Subcutaneous abdominal adipose tissue (tissue), 5 donors: ENCODE results near the gene MANBA.

Experiments used
- H3K27ac ChIP-seq: one replicate; pipeline ENCODE4 v1.7.0; 2013; ENCODE audit warnings: low read depth, mild to moderate bottlenecking, inconsistent platforms, low read length, moderate library complexity
- H3K27me3 ChIP-seq, 5 donors: one replicate each; pipeline ENCODE4 v1.7.0; 2013; ENCODE audit warnings: low read length in 5 of 5, inconsistent platforms in 1 of 5; ENCODE audit not compliant: control insufficient read depth in 5 of 5, insufficient read depth in 4 of 5
- H3K36me3 ChIP-seq, 5 donors: one replicate each; pipeline ENCODE4 v1.7.0; 2013; ENCODE audit warnings: low read length in 5 of 5; ENCODE audit not compliant: control insufficient read depth in 5 of 5, insufficient read depth in 5 of 5
- H3K4me1 ChIP-seq, 5 donors: one replicate each; pipeline ENCODE4 v1.7.0; 2013; ENCODE audit warnings: low read length in 5 of 5, mild to moderate bottlenecking in 3 of 5, moderate library complexity in 1 of 5; ENCODE audit not compliant: control insufficient read depth in 5 of 5, insufficient read depth in 5 of 5
- H3K4me3 ChIP-seq, 5 donors: one replicate each; pipeline ENCODE4 v1.7.0; 2013; ENCODE audit warnings: low read length in 5 of 5, low read depth in 1 of 5
- H3K9ac ChIP-seq, 5 donors: one replicate each; pipeline ENCODE4 v1.7.0; 2013; ENCODE audit warnings: low read length in 5 of 5, mild to moderate bottlenecking in 4 of 5, moderate library complexity in 3 of 5
- H3K9me3 ChIP-seq, 5 donors: one replicate each; pipeline ENCODE4 v1.7.0; 2013; ENCODE audit warnings: low read length in 5 of 5; ENCODE audit not compliant: control insufficient read depth in 5 of 5
- donor health status: healthy.
- donor health status: healthy.
- donor health status: healthy.
- donor health status: healthy.
- donor health status: healthy.

The MANBA gene

GRCh38 chr4:102687982-102688433 lies 72.8 kb downstream of the MANBA start:
- Histone ChIP-seq H3K9ac (no peak overlapping the region), H3K9me3 (no peaks in the 10 kb centered on the region), H3K4me1 (no peaks in the 10 kb centered on the region), H3K4me3 (no peak overlapping the region), H3K36me3 (peaks cover 0 to 13% (median 3%) of the 10 kb centered on the region in 5 donors), H3K27ac (no peak overlapping the region), H3K27me3 (no peaks in the 10 kb centered on the region)

GRCh38 chr4:102687373-102687981 lies 73.3 kb downstream of the MANBA start:
- Histone ChIP-seq H3K9ac (no peak overlapping the region), H3K4me1 (no peaks in the 10 kb centered on the region), H3K36me3 (peaks cover 3 to 16% (median 6%) of the 10 kb centered on the region in 5 donors), H3K27ac (no peak overlapping the region), H3K27me3 (no peaks in the 10 kb centered on the region), H3K4me3 (no peak overlapping the region), H3K9me3 (no peaks in the 10 kb centered on the region)

GRCh38 chr4:102685768-102686167 lies 75.0 kb downstream of the MANBA start:
- H3K4me1 ChIP-seq, result no peaks in the 10 kb centered on the region
- H3K9ac ChIP-seq, result no peak overlapping the region
- no peak overlapping the region for H3K4me3 ChIP-seq
- H3K9me3 ChIP-seq, result no peaks in the 10 kb centered on the region
- peaks cover 6 to 24% (median 11%) of the 10 kb centered on the region in 5 donors for H3K36me3 ChIP-seq
- H3K27me3 ChIP-seq, result no peaks in the 10 kb centered on the region
- no peak overlapping the region for H3K27ac ChIP-seq

DNA sequence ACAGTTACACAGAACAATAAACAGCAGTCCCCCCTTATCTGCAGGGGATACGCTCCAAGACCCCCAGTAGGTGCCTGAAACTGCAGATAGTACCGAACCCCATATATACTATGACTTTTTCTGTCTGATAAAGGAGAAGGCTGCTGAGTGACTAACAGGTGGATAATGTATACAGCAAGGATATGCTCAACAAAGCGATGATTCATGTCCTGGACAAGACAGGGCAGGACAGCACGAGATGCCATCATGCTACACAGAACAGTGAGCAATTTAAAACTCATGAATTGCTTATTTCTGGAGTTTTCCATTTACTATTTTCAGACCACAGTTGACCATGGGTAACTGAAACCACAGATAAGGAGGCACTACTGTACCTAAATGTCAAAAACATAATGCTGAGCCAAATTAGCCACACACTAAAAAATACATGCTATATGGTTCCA lies 76.1 kb downstream of the MANBA start:
- no peaks in the 10 kb centered on the region for H3K27me3 ChIP-seq
- H3K36me3 ChIP-seq, result peaks cover 6 to 20% (median 8%) of the 10 kb centered on the region in 5 donors
- no peak overlapping the region for H3K4me3 ChIP-seq
- H3K4me1 ChIP-seq, result no peaks in the 10 kb centered on the region
- H3K9ac ChIP-seq, result no peak overlapping the region
- H3K27ac ChIP-seq, result no peak overlapping the region
- no peaks in the 10 kb centered on the region for H3K9me3 ChIP-seq

DNA sequence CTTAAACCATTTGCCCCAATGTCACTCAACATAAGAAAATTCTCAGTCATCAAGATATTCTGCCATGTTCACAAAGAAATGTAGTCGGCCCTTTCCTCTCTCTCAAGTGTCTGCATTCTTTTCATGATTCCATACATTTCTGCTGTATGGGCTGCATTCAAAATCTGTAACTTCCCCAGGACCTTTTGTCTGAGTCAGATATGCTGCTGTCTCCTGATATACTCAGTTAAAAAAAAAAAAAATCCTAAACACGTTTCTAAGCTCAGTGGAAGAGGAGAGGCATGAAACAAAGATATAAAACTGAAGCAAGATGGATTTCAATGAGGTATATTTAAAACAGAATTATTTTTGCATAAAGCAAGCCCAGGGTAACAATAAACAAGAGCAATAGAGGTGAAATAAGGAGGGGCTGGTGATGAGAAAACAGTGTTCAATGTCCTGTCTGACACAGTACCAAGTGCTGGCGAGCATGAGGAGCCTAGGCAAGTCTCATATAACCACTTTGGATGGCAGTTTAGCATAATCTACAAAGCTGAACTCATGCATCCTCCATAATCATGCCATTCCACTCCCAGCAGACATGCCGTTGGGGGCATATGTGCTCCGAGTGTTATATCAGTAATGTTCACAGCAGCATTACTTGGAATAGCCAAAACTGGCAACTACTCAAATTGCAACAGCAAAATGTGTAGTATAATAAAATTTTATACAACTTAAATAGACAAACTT lies 76.7 kb downstream of the MANBA start:
- Histone ChIP-seq H3K27ac (no peak overlapping the region), H3K4me3 (no peak overlapping the region), H3K36me3 (peaks cover 6 to 20% (median 8%) of the 10 kb centered on the region in 5 donors), H3K4me1 (no peaks in the 10 kb centered on the region), H3K27me3 (no peaks in the 10 kb centered on the region), H3K9ac (no peak overlapping the region), H3K9me3 (no peaks in the 10 kb centered on the region)

DNA sequence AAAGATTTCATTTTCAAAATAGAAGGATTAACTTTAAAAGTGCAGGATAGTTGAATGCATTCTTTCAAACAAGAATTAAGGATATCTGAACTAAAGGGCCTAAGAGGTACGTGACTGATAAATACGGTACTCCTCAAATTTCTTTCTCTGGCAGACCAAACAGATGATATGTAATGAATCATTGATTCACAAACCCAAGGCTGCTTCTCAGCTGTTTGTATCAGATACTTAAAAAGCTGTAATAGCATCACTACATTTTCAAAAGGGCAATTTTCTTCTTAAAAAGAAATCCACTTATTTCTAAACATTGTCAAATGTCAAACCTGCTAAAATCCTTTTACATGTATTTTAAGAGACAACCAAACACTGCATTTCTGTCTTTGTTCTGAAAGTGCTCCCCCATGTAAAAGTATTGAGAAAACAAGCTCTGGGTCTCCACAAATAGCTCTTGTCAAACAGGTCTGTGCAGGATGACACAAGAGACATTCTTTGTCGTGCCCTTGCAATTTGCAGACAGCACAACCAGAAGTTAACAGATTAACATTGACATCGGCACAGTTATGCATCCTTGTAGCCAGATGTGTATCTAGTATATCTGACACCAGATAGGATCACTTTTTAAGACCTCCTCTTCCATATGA lies 82.0 kb downstream of the MANBA start:
- Histone ChIP-seq H3K4me1 (no peaks in the 10 kb centered on the region), H3K9me3 (no peaks in the 10 kb centered on the region), H3K4me3 (no peak overlapping the region), H3K27me3 (no peaks in the 10 kb centered on the region), H3K27ac (no peak overlapping the region), H3K36me3 (peaks cover 5 to 15% (median 9%) of the 10 kb centered on the region in 5 donors), H3K9ac (no peak overlapping the region)

GRCh38 chr4:102678107-102678506 lies 82.7 kb downstream of the MANBA start:
- Histone ChIP-seq H3K4me1 (no peaks in the 10 kb centered on the region), H3K27me3 (no peaks in the 10 kb centered on the region), H3K9ac (no peak overlapping the region), H3K27ac (no peak overlapping the region), H3K36me3 (peaks cover 5 to 16% (median 9%) of the 10 kb centered on the region in 5 donors), H3K9me3 (no peaks in the 10 kb centered on the region), H3K4me3 (no peak overlapping the region)

DNA sequence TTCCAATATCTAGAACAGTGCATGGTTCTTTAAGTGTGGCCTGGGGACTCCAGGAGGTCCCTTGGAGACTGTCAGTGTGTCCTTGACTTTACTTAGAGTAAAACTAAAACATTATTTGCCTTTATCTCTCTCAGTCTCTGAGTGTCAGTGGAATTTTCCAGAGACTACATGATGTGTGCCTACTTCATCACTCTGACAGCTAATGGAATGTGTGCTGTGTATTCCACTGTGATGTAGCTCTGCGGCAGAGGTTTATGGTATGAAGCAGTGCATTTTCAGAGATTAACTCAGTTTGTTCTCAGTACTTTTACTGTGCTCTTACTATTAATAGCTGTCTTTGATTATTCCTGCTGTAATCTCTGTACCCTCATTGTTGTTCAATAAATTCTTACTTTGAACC lies 85.6 kb downstream of the MANBA start:
- no peaks in the 10 kb centered on the region for H3K4me1 ChIP-seq
- no peak overlapping the region for H3K27ac ChIP-seq
- H3K27me3 ChIP-seq, result no peaks in the 10 kb centered on the region
- peaks cover 2 to 11% (median 3%) of the 10 kb centered on the region in 5 donors for H3K36me3 ChIP-seq
- H3K9ac ChIP-seq, result no peak overlapping the region
- no peak overlapping the region for H3K4me3 ChIP-seq
- H3K9me3 ChIP-seq, result no peaks in the 10 kb centered on the region

- Histone ChIP-seq H3K9ac (no peak overlapping the region), H3K4me1 (no peaks in the 10 kb centered on the region), H3K27me3 (no peaks in the 10 kb centered on the region), H3K36me3 (peaks cover 5 to 36% (median 27%) of the 10 kb centered on the region in 5 donors), H3K9me3 (no peaks in the 10 kb centered on the region), H3K27ac (no peak overlapping the region), H3K4me3 (no peak overlapping the region)
Observed at GRCh38 chr4:102667001-102667400, 93.8 kb downstream of the MANBA start.

DNA sequence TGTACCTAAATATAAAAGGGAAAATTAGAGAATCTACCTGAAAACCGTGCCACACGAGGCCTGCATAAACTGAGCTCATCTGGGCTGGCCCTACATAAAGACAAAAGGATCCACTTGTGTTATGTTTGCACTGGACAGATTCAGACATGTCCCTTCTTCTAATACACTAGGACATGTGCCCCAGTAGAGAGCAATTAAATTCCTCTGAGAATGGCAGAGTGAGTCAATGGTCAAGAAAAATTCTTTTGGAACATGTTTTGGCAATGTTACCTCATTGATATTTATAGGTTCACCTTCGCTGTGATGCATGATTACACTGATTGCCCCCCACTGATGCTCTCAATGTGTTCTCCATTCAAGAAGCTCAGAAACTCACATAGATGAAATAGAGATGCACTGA lies 95.2 kb downstream of the MANBA start:
- H3K9ac ChIP-seq, result no peak overlapping the region
- no peak overlapping the region for H3K4me3 ChIP-seq
- H3K36me3 ChIP-seq, result peaks cover 5 to 44% (median 30%) of the 10 kb centered on the region in 5 donors
- no peaks in the 10 kb centered on the region for H3K27me3 ChIP-seq
- H3K9me3 ChIP-seq, result no peaks in the 10 kb centered on the region
- H3K4me1 ChIP-seq, result no peaks in the 10 kb centered on the region
- H3K27ac ChIP-seq, result no peak overlapping the region
